Fibroblast of lung (primary cell): Measurements from ENCODE around the gene TMEM203.

Experiments used
- CTCF ChIP-seq, 2 donors: IDR thresholded peaks in 1 of 2; conservative IDR thresholded peaks in 1 of 2; 1 replicate in 1 of 2; 2 replicates in 1 of 2; pipeline ENCODE4 v1.5.1; 2011 to 2012; ENCODE audit warnings: low read length in 2 of 2, control low read depth in 1 of 2, inconsistent platforms in 1 of 2, low read depth in 1 of 2, mild to moderate bottlenecking in 1 of 2
- EZH2 ChIP-seq: IDR thresholded peaks from 2 replicates; pipeline ENCODE4 v1.5.1; 2012; ENCODE audit warnings: low read length, control low read depth, mild to moderate bottlenecking; ENCODE audit errors: missing control alignments

GRCh38 chr9:137164370-137165249, 40.8 kb downstream of the TMEM203 start:
- TF ChIP-seq CTCF (conservative IDR thresholded peaks at IDR 0.05 in 1 of 2, IDR thresholded peaks at IDR 0.05 in 1 of 2; ENCODE audit: low read depth in 1 of 2, low read length in 2 of 2) (no peak), EZH2 (no peak)
